MM.1S (cell line): ENCODE measurements around the gene DARS1.

Experiments used
- CTCF ChIP-seq: fragments of 300-600 bp; sonication (generic); IDR thresholded peaks from 2 replicates; pipeline ENCODE4 v1.5.1; 2016; ENCODE audit warnings: antibody characterized with exemption, low read length, mixed read lengths
- EZH2 ChIP-seq: fragments of 300-600 bp; sonication (generic); optimal IDR thresholded peaks from 2 replicates; pipeline ENCODE3; 2017; ENCODE audit warnings: low read depth, mild to moderate bottlenecking, antibody characterized with exemption, low read length, mixed read lengths
- EZH2phosphoT487 ChIP-seq: fragments of 300-600 bp; sonication (generic); IDR thresholded peaks from 2 replicates; pipeline ENCODE4 v1.6.1; 2018; ENCODE audit warnings: antibody characterized with exemption, low read length

GRCh38 chr2:136021406-136021805, 36.0 kb upstream of the DARS1 start:
- TF ChIP-seq CTCF (no peak), EZH2phosphoT487 (no peak), EZH2 (no peak)
